DMS153 (cell line): ENCODE data around the gene NKAIN2.

ENCODE experiments used
- DNase-seq: peaks from one replicate; lab custom pipeline; 2025; lab: John Stamatoyannopoulos, UW

The NKAIN2 gene

DNA sequence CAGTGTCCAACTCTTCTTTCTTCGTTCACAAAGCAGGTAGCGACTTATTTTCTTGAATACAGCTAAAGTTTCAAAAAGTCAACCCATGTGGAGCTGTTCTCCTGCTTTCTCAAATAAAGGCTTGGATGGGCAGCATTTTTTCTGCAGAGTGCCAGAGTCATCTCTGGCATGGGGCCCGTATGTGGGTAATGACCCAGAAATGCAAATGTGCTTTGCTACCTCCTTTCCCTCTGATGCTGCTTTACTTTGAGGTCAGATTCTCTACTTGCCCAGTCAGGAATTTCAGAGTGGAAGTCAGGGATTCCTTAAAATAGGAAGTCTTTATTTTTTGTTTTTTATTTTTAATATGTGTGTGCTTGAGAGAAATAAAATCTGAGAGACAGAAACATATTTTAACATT lies 4.9 kb downstream of the NKAIN2 start:
- peak; percentile 32 for DNase-seq

- no peak for DNase-seq
These were observed 6.5 kb downstream of the NKAIN2 start for GRCh38 chr6:123810214-123810613.

- no peak for DNase-seq
These were observed 7.3 kb downstream of the NKAIN2 start for GRCh38 chr6:123810948-123811347.

GRCh38 chr6:123811378-123811777 lies 7.7 kb downstream of the NKAIN2 start:
- no peak for DNase-seq

DNA sequence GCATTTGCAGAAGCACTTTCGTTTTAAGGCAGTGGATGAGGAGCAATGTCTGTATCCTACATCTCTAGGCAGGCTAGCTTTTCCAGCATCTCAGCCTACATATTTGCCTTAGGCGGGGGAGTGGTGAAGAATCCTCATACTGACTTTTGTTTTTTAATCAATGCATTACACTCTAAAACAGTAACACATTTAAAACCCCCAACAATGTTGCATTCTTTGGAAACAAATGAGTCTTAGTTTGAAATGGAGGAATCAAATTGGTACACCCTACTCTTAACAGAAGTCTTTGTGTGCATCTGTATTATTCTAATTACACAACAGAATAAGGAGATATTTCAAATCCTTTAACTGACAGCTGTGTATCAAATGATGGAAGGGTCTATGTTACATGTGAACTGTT lies 9.0 kb downstream of the NKAIN2 start:
- no peak for DNase-seq

DNA sequence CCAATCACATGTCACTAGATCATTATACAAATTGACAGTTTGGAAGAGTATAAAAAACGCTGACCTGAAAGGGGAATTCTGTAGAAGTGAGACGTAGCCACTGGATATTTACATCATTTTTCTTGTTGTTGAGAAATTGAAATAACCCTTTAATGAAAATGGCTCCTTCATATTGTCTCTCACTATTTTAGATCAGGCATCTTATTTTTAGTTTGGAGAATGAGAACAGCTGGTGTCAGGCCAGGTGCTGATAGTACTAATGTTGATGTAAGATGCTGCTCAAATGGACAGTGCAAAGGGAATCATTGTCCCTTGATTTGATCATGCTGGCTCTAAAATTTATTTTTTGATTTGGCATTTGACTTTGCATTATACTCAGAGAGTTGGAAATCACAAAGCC lies 17.4 kb downstream of the NKAIN2 start:
- DNase-seq = no peak

DNA sequence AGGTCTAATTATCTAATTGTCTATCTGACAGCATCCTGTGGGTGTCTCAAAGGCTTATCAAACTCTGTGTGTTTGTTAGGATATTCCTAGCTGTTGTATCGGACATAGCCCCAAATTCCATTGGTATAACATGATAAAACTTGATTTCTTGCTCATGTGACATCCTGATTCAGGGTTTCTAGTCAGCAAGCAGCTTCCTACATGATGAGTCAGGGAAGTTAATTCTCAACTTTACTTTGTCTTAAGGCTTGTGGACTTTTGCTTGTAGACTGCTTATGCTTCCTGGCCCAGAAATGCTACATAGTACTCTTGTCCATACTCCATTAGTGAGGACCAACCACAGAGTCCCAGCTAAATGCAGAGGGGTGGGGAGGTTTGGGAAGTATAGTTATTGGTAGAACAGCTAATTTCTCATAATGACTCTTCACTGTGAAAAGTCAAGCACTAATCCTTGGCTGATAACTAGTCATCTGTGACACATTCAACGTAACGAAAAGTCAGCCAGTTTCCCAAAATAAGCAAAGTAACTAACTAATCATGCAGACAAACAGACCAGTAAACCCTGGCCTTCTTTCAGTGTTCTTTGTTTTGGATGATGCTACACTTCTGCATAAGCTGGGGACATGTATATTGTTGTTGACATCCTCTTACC lies 25.8 kb downstream of the NKAIN2 start:
- no peak for DNase-seq

GRCh38 chr6:123830120-123830519 lies 26.5 kb downstream of the NKAIN2 start:
- no peak for DNase-seq

DNA sequence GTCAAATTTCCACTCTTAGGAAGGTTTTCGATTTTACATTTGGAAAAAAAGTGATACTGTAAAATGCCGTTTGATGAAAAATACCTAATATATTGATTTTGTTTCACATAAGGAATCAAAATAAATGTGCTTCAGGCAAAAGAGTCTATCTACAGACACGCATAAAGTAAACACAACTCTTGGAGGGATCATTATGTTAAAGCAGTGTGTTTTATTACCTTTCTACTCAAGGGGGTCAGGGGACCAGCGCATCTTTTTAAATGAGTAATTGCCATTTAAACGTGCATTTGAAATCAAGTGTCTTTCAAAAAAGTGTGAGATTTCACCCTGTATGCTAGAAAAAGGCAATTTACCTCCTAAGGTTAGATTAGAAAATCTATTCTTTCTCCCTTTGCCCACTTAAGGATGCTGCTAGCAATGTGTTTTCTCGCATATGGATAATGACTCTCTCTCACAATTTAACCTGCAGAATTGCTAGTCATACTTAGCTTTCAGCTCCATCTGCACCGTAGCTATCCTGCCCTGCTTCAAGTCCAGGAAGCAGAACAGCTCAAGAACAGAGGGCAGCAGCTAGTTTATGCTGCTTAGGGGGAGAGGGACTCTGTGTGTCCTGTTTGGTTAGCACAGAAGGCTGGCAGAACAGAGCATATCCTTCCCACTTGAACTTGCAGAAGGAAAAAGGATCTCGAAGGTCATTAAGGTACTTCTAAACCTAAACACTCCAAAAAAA lies 35.0 kb downstream of the NKAIN2 start:
- peak; percentile 56 for DNase-seq

GRCh38 chr6:123841067-123841896 lies 37.6 kb downstream of the NKAIN2 start:
- peak; percentile 87 for DNase-seq

DNA sequence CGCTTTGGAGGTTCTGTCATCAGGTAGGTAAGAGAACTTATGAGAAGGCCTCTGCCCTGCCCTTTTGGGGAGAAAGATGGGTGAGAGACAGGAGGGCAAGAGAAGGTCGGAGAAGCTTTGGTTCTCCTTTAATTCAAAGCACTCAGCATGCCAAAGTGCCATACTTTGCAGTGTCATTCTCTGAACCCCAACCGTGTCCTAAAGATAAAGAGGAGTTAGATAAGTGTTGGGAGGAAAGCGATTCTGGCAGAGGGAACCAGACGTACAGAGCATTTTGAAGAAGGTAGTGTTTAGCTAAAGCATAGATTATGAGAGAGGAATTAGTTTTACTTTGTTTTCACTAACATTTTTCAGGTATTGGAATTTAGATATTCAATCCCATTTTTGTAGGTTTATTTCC lies 40.3 kb downstream of the NKAIN2 start:
- DNase-seq = no peak

DNA sequence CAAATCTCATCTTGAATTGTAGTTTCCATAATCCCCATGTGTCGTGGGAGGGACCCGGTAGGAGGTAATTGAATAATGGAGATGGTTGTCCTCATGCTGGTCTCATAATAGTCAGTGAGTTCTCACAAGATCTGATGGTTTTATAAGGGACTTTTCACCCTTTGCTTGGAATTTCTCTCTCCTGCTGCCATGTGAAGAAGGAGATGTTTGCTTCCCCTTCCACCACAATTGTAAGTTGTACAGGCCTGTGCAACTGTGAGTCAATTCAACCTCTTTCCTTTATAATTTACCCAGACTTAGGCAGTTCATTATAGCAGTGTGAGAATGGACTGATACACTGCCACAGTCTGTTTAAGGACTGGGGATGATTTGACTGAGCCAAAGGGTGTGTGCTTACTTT lies 44.7 kb downstream of the NKAIN2 start:
- DNase-seq = no peak

GRCh38 chr6:123849406-123849805 lies 45.7 kb downstream of the NKAIN2 start:
- DNase-seq = no peak

DNA sequence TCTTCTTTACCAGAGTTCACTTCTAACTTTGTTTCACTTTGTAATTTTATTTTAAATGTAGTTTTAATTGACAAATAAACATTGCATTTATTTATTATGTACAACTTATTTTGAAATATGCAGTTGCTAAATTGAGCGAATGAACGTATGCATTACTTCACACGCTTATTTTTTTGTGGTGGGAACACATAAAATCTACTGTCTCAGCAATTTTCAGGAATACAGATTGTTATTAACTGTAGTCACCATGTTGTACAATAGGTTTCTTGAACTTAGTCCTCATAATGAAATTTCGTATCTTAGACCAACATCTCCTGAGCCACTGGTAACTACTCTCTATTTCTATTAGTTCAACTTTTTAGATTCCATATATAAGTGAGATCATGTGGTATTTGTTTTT lies 46.9 kb downstream of the NKAIN2 start:
- DNase-seq = no peak

GRCh38 chr6:123854201-123854600 lies 50.5 kb downstream of the NKAIN2 start:
- DNase-seq = no peak

DNA sequence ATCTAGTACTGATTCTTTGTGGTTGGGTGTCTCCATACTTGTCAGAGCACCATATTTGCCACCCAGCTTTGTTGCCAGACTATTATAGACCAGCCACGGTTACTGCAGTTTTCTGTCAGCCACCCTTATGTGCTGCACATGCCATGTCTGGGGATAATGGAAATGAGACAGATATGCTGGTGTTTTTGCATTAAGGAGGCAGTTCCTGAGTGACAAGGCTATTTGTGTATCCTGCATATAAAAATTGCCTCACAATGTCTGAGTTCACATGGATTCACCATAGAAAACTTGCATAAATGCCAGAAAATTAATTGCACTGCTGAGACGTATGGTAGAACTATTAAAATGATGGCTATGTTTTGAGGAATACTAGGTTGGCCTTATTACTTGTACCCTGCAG lies 51.8 kb downstream of the NKAIN2 start:
- no peak for DNase-seq

DNA sequence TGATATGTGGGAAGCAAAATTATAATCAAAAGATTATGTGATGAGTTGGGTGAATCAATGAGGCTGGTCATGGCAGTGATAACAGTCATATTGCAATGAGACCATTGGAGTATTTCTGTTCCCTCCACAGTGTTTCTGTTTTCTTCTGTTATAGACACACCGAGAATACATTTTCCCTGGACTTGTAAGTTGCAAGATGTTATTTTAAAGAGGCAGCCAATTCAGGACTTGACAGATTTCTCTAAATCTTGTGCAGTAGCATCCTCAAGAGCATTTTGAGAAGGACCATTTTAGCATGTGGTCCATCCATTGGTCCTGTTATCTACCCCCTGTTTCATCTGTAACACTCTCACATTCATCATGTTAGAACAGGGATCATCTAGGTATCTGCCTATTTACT lies 55.6 kb downstream of the NKAIN2 start:
- no peak for DNase-seq

DNA sequence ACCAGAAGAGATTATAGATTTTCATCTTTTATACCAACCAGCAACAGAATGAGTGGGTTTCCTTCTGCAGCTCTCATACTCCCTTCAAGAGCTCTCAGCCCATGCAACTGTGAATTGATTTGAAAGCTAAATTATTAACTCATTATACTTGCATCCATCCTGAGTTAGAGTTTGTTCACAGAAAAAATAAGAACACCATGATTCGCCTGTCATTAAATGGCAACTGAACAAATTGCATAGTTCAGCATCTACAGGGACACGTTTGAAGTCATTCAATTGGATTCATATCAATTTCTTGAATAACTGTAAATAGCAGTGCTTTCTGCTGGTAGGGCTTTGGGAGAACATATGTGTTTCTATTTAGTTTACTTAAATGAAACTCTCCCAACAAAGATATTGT lies 65.7 kb downstream of the NKAIN2 start:
- DNase-seq = no peak

DNA sequence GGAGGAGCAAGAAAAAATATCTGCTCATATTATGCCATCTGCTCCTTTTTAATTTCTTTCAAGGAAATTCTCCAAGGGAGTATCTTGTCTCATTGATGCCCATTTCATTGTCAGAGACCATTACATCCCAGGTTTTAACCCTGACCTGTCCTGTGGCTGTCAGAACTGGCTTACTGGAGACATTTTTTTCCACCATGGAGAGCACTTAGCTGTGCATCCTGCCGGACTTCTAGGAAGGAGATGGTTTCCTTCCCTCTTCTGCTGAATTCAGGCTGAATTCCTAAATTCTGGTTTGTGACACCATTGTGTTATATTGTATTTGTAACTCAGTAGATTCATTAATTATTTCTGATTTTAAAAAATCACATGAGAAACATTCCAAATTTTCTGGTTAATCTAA lies 70.3 kb downstream of the NKAIN2 start:
- no peak for DNase-seq

DNA sequence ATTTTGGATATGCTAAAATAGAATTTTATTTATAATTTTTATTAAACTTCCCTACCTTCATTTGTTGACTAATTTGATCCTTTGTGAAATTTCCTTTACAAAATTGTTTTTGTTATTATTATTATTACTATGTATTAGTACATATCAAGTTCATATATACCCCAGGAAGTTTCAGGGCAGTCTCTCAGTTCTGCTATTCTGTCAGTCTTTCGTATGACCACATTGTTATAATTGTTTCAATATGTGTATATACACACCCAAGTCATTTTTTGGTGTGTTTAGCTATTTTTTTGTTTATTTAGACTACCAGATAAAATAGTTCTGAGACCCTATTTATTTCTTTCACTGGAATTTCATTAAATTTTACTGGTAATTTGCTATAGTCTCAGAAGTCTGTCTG lies 72.1 kb downstream of the NKAIN2 start:
- DNase-seq = no peak

DNA sequence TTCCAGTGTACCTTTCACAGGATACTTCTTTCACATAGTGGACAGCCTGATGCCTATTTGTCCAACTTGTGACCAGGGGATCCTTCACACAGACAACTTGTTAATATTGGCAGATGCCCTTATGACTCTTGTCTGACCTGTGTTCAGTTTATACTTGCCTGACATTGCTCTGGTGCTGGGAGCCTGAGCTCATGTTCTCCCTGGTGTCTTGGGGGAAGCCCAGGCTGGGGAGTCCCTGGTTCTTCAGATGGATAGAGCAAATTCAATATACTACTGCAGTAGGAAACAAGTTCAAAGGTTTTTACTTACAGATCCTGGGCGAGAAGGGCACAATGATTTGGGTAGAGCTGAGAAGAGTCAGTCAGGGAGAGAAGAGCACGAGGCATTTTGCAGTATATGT lies 76.1 kb downstream of the NKAIN2 start:
- DNase-seq = no peak

DNA sequence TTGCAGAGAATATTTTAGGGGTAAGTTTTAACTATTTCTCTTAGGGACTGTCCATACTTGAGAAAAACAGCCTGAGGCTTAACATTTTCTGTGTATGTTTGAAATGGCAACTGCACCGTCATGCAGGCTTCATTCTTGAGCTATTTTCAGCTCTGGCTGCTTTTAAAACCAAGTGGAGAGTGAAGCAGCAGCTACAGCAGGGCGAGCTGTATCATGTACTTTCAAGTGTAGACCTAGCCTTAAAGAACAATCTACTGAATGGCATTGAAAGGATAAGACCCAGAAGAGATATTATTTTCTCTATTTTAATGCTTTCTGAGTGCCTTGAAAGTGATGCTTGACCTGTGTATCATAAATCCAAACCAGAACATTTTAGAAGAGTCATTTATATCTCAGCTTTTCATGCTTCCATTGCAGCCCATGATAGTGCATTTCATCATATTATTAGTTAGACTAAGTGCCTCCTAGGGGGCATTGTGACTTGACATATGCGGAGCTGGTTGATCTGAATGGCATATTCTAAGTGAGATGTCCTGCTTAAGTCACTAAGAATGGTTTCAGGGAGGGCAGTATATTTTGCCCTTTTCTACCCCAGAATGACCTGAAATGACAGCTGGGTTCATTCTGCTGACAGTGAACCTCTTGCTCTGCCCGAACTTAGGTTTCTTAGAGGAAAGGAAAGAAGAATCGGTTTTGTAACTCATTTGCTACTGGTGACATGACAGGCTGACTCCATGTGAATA lies 85.3 kb downstream of the NKAIN2 start:
- no peak for DNase-seq
